Measurements from ENCODE around the gene NQO1. TPM values are rescaled to one million over a fixed set of nuclear protein-coding genes. Genes with fewer than 3 reads are reported as not detected.

Gene NQO1
- total RNA-seq, 1 experiment from 2014 or later, result 853 TPM

GRCh38 chr16:69724414-69724873 is 1.9 kb downstream of the NQO1 start:
- Histone ChIP-seq H4K20me1 (ENCODE audit: insufficient read depth) (peaks cover 59% of the 10 kb centered on the region), H3K27ac (peak overlapping the region; percentile 91), H3K27me3 (ENCODE audit: insufficient read depth, low read depth) (no peaks in the 10 kb centered on the region), H3K36me3 (ENCODE audit: low read depth) (peaks cover 54% of the 10 kb centered on the region), H3K4me3 (peak overlapping the region; percentile 99), H3F3A (ENCODE audit: insufficient read depth, low read depth) (peaks cover 75% of the 10 kb centered on the region), H3K4me2 (peak overlapping the region; percentile 97), H3K4me1 (replicated peaks; ENCODE audit: insufficient read depth) (peaks cover 51% of the 10 kb centered on the region), H3K9me3 (ENCODE audit: insufficient read depth, low read depth) (no peaks in the 10 kb centered on the region), H2AFZ (no peak overlapping the region), H3K9me2 (ENCODE audit: insufficient read depth) (no peaks in the 10 kb centered on the region), H3K79me2 (ENCODE audit: low read depth) (peaks cover 90% of the 10 kb centered on the region)
- BruUV-seq (replicated peaks), result no TSS peak
- POLR2A ChIA-PET (ENCODE audit: unreplicated experiment), result interaction anchor here (0.8 kb wide), 1 partner anchor 17 kb away, joined by 7 read pairs; no protein-coding TSS in a partner anchor
- DNase-seq, result no peak
- intact Hi-C loops (cut with micrococcal nuclease; ENCODE audit: unreplicated experiment), result no loop called here
- CTCF ChIA-PET, result interaction anchor here (0.6 to 1.0 kb wide), 3 partner anchors 18 to 1887 kb away, joined by 3 to 4 read pairs (median 4); partner anchors contain the start of gene NOB1
- no peak for TF ChIP-seq EZH2 (IDR thresholded peaks at IDR 0.05; ENCODE audit: low read depth)
- no peak for TF ChIP-seq CTCF (conservative IDR thresholded peaks at IDR 0.05)

DNA sequence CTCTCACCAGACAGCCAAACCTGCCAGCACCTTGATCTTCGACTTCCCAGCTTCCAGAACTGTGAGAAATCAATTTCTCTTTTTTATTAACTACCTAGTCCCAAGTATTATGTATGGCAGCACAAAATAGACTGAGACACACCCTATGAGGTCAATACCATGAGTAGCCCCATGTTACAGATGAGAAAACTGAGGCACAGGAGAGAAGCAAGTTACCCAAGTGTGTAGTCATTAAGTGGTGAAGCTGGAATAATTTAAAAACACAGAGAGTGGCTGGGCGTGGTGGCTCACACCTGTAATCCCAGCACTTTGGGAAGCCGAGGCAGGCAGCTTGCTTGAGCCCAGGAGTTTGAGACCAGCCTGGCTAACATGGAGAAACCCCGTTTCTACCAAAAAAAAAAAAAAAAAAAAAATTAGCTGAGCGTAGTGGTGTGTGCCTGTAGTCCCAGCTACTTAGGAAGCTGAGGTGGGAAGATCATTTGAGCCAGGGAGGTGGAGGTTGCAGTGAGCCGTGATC is 4.9 kb downstream of the NQO1 start:
- Histone ChIP-seq H3K9me3 (ENCODE audit: insufficient read depth, low read depth) (no peaks in the 10 kb centered on the region), H3K36me3 (ENCODE audit: low read depth) (peaks cover 82% of the 10 kb centered on the region), H3K4me3 (no peak overlapping the region), H2AFZ (no peak overlapping the region), H3K9me2 (ENCODE audit: insufficient read depth) (no peaks in the 10 kb centered on the region), H4K20me1 (ENCODE audit: insufficient read depth) (peaks cover 89% of the 10 kb centered on the region), H3F3A (ENCODE audit: insufficient read depth, low read depth) (peaks cover 81% of the 10 kb centered on the region), H3K4me2 (peak overlapping the region; percentile 97; the same call in 1 of the 2 replicates), H3K4me1 (replicated peaks; ENCODE audit: insufficient read depth) (peaks cover 36% of the 10 kb centered on the region), H3K27ac (peak overlapping the region; percentile 4; the same call in 1 of the 2 replicates), H3K79me2 (ENCODE audit: low read depth) (peaks cover 98% of the 10 kb centered on the region), H3K27me3 (ENCODE audit: insufficient read depth, low read depth) (no peaks in the 10 kb centered on the region)
- TF ChIP-seq EZH2 (IDR thresholded peaks at IDR 0.05; ENCODE audit: low read depth) (no peak), CTCF (conservative IDR thresholded peaks at IDR 0.05) (no peak)
- POLR2A ChIA-PET (ENCODE audit: unreplicated experiment), result interaction anchor here (0.6 kb wide), 1 partner anchor 20 kb away, joined by 8 read pairs; no protein-coding TSS in a partner anchor
- no peak for DNase-seq
- CTCF ChIA-PET, result no interaction called here
- BruUV-seq (replicated peaks), result no TSS peak
- intact Hi-C loops (cut with micrococcal nuclease; ENCODE audit: unreplicated experiment), result no loop called here

GRCh38 chr16:69720822-69721430 is 5.4 kb downstream of the NQO1 start:
- Histone ChIP-seq H3K27ac (peak overlapping the region; percentile 4; the same call in 1 of the 2 replicates), H3K4me1 (replicated peaks; ENCODE audit: insufficient read depth) (peaks cover 36% of the 10 kb centered on the region), H3K4me3 (no peak overlapping the region), H3K79me2 (ENCODE audit: low read depth) (peaks cover 95% of the 10 kb centered on the region), H3F3A (ENCODE audit: insufficient read depth, low read depth) (peaks cover 84% of the 10 kb centered on the region), H3K9me2 (ENCODE audit: insufficient read depth) (no peaks in the 10 kb centered on the region), H3K27me3 (ENCODE audit: insufficient read depth, low read depth) (no peaks in the 10 kb centered on the region), H3K36me3 (ENCODE audit: low read depth) (peaks cover 82% of the 10 kb centered on the region), H4K20me1 (ENCODE audit: insufficient read depth) (peaks cover 91% of the 10 kb centered on the region), H3K4me2 (peak overlapping the region; percentile 97; the same call in 1 of the 2 replicates), H3K9me3 (ENCODE audit: insufficient read depth, low read depth) (no peaks in the 10 kb centered on the region), H2AFZ (no peak overlapping the region)
- BruUV-seq (replicated peaks), result no TSS peak
- intact Hi-C loops (cut with micrococcal nuclease; ENCODE audit: unreplicated experiment), result no loop called here
- POLR2A ChIA-PET (ENCODE audit: unreplicated experiment), result no interaction called here
- no peak for DNase-seq
- CTCF ChIA-PET, result no interaction called here
- TF ChIP-seq CTCF (conservative IDR thresholded peaks at IDR 0.05), result no peak
- no peak for TF ChIP-seq EZH2 (IDR thresholded peaks at IDR 0.05; ENCODE audit: low read depth)
